H1 (cell line): Measurements from ENCODE around the gene CDRT4. TPM values are rescaled to one million over a fixed set of nuclear protein-coding genes. Genes with fewer than 3 reads are reported as not detected.

Experiments
- CHD7 ChIP-seq: fragments of 300-600 bp; sonication (generic); IDR thresholded peaks from 2 replicates; pipeline ENCODE4 v1.7.1; 2012; ENCODE audit warnings: low read length, moderate library complexity, mild to moderate bottlenecking, inconsistent platforms; ENCODE audit not compliant: insufficient replicate concordance
- CTCF ChIP-seq, 3 experiments: IDR thresholded peaks; 1 replicate in 2 of 3; 2 replicates in 1 of 3; pipeline versions ENCODE4 v1.5.1 to v1.6.1; 2011; ENCODE audit warnings: low read length in 3 of 3, mild to moderate bottlenecking in 3 of 3, inconsistent platforms in 2 of 3, low read depth in 1 of 3, moderate library complexity in 1 of 3; ENCODE audit not compliant: insufficient read depth in 1 of 3; ENCODE audit errors: control extremely low read depth in 1 of 3
- MAFK ChIP-seq: IDR thresholded peaks from 2 replicates; pipeline ENCODE4 v1.6.1; 2012; ENCODE audit warnings: low read depth, mild to moderate bottlenecking, improper control_type of control experiment, low read length
- polyA plus RNA-seq, 7 experiments: library from polyadenylated mRNA; depleted of rRNA in 3 of 7; stranded (reverse) in 5 of 7; unstranded in 2 of 7; fragments of >200 nt in 5 of 7; fragments of 200-250 nt in 2 of 7; gene quantifications; 1 replicate in 5 of 7; 2 replicates in 1 of 7; 4 replicates in 1 of 7; pipeline versions ENCODE4 v1.2.1 to v1.2.3, GENCODE V29; 2011 to 2013; ENCODE audit warnings: missing spikeins in 2 of 7, mixed read lengths in 2 of 7
- total RNA-seq: library from RNA; stranded (reverse); fragmentation: NEBNext Ultra II Directional; extraction: Animal tissue kit (Norgen Biotek cat#: 25700); gene quantifications from 2 replicates; pipeline ENCODE4 v1.2.1, GENCODE V29; 2021

Gene CDRT4
- total and polyA plus RNA-seq, 2 of the 8 experiments (the other 6 are each of a cell fraction or from before 2014, with no cell fraction given): 2.6 to 5.6 TPM

- TF ChIP-seq CHD7 (no peak), MAFK (no peak), CTCF (IDR thresholded peaks at IDR 0.05; ENCODE audit: control extremely low read depth in 1 of 3, insufficient read depth in 1 of 3, low read depth in 1 of 3, low read length in 3 of 3) (peak; percentile 73 to 80 (median 78))
- TF ChIP-seq, all 59 proteins: peak for 3
Measured at GRCh38 chr17:15446036-15446435, 21.4 kb downstream of the CDRT4 start (continued).
